ENCODE measurements around the gene RAD51B.
A peak's percentile ranks its signal among the peaks of the same experiment; 100 is the strongest.
"Not testable (repeated sequence)": the region's sequence is repeated elsewhere in the genome, so short reads cannot be mapped to it uniquely, and the experiment has no call there.

Gene RAD51B

GRCh38 chr14:68111097-68111852, 291.7 kb downstream of the RAD51B start:
- DNase-seq (ENCODE audit: low read depth, low spot score) = no peak

- DNase-seq (ENCODE audit: low read depth, low spot score) = no peak
Observed at GRCh38 chr14:68111853-68112270, 292.3 kb downstream of the RAD51B start.

- DNase-seq (ENCODE audit: low read depth, low spot score) = no peak
Observed at GRCh38 chr14:68112442-68112841, 292.9 kb downstream of the RAD51B start.

- DNase-seq (ENCODE audit: low read depth, low spot score) = no peak
Observed at GRCh38 chr14:68113343-68113930, 293.9 kb downstream of the RAD51B start.

- DNase-seq (ENCODE audit: low read depth, low spot score) = not testable (repeated sequence)
Observed at GRCh38 chr14:68115952-68116351, 296.4 kb downstream of the RAD51B start.

- DNase-seq (ENCODE audit: low read depth, low spot score) = no peak
Observed at GRCh38 chr14:68122651-68123050, 303.1 kb downstream of the RAD51B start.

- no peak for DNase-seq (ENCODE audit: low read depth, low spot score)
Observed at GRCh38 chr14:68124050-68124449, 304.5 kb downstream of the RAD51B start.

- no peak for DNase-seq (ENCODE audit: low read depth, low spot score)
Observed at GRCh38 chr14:68124979-68125731, 305.6 kb downstream of the RAD51B start.

GRCh38 chr14:68127166-68127565, 307.6 kb downstream of the RAD51B start:
- no peak for DNase-seq (ENCODE audit: low read depth, low spot score)

GRCh38 chr14:68131907-68132306, 312.3 kb downstream of the RAD51B start:
- DNase-seq (ENCODE audit: low read depth, low spot score) = no peak

- no peak for DNase-seq (ENCODE audit: low read depth, low spot score)
Observed at GRCh38 chr14:68132563-68133121, 313.1 kb downstream of the RAD51B start.

- DNase-seq (ENCODE audit: low read depth, low spot score) = no peak
Observed at GRCh38 chr14:68133856-68134255, 314.3 kb downstream of the RAD51B start.

GRCh38 chr14:68135028-68135427, 315.4 kb downstream of the RAD51B start:
- DNase-seq (ENCODE audit: low read depth, low spot score) = no peak

- DNase-seq (ENCODE audit: low read depth, low spot score) = no peak
Observed at GRCh38 chr14:68135566-68135965, 316.0 kb downstream of the RAD51B start.

- peak; percentile 93 for DNase-seq (ENCODE audit: low read depth, low spot score)
Observed at GRCh38 chr14:68137704-68138619, 318.4 kb downstream of the RAD51B start.

GRCh38 chr14:68139431-68140075, 320.0 kb downstream of the RAD51B start:
- DNase-seq (ENCODE audit: low read depth, low spot score) = no peak

GRCh38 chr14:68140076-68140741, 320.6 kb downstream of the RAD51B start:
- peak; percentile 38 for DNase-seq (ENCODE audit: low read depth, low spot score)

- no peak for DNase-seq (ENCODE audit: low read depth, low spot score)
Observed at GRCh38 chr14:68140806-68141205, 321.2 kb downstream of the RAD51B start.

GRCh38 chr14:68141281-68142088, 321.9 kb downstream of the RAD51B start:
- DNase-seq (ENCODE audit: low read depth, low spot score) = no peak

All from iPS DF 19.7 (cell line).